Measurements from ENCODE around the gene EYA4.

EYA4 gene

DNA sequence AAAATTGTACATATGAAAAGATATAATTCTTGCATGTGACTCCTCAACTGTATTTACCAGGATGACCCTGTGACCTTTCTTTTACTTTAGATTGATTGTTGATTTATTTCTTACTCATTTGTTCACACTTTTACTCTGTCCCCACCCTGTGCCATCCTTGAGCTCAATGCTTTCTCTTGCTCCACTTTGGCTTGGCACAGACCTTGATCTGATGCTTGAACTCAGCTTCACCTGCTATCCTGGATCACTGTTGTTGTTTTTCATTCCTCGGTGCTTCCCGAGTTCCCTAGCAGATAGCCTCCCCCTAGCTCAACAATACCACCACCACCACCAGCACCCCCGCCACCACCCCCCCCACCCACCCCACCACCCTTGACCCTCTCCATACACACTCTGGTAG lies 102.1 kb downstream of the EYA4 start:
- no peak for DNase-seq (ENCODE audit: low read depth in 2 of 2, low spot score in 1 of 2)

DNA sequence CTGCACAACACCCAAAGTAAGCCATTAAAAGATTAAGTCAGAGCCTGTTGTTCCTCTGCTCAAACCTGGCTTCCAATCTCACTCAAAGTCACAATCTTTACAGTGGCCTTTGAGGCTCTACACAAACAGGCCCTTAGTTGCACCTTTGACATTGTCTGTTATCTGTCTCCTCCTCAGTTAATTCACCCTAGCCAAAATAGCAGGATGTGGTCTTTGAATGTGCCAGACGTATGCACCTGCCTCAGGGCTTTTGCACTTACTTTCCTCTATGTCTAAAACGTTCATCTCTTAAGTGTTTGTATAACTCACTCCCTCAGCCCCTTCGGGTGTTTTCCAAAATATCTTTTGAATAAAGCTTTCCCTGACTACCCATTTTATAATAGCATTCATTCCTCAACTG lies 107.7 kb downstream of the EYA4 start:
- no peak for DNase-seq (ENCODE audit: low read depth in 2 of 2, low spot score in 1 of 2)

DNA sequence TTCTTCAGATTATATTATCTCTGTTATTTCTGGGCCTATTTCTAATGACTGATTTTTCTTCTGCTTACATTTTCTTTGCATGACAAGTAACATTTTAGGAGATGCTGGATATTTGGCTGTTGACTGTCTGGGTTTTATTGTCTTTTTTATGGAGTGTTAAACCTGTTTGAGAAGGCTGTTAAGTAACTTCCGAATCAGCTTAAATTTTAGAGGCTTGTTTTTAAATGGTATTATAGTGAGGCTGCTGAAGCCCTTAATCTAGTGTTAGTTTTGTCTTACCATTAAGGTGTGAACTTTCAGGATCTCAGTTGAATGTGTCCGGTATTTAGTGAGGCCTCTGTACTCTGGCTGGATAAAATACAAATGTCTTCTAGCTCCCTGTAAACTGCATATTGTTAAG lies 109.8 kb downstream of the EYA4 start:
- no peak for DNase-seq (ENCODE audit: low read depth in 2 of 2, low spot score in 1 of 2)

DNA sequence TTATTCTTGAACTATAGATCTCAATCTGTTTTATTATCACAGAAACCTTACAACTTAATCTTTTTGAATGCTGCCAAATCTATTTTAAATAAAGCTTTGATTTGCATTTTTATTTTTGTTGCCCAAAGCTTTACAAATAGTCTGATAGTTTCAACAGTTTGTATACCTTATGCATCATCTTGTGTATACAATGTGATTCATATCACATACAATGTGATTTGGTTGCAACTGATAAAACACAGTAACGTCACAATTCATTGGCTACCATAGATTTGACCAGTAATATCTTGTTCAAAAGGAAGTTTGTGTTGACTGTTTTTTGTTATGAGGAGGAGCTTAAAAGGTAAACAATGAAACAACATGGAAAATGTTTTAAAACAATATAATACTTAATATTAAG lies 110.9 kb downstream of the EYA4 start:
- no peak for DNase-seq (ENCODE audit: low read depth in 2 of 2, low spot score in 1 of 2)

DNA sequence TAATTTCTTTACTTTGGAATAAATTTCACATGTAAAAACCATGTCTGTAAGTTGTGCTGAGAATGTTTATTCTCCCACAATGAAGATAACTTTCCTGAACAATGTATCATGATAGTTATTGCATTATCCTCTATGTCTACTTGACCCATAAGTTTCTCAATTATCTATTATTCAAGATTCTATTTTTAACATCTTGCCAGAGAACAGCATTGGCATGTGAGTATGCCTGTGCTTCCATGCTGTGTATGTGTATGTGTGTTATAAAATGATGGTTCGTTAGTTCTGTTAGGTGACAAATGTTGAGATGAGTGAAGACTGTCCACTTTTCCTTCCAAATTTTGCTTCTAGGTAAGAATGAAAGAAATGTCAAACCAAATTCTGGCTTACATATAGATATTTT lies 111.9 kb downstream of the EYA4 start:
- DNase-seq (ENCODE audit: low read depth in 2 of 2, low spot score in 1 of 2), result no peak

DNA sequence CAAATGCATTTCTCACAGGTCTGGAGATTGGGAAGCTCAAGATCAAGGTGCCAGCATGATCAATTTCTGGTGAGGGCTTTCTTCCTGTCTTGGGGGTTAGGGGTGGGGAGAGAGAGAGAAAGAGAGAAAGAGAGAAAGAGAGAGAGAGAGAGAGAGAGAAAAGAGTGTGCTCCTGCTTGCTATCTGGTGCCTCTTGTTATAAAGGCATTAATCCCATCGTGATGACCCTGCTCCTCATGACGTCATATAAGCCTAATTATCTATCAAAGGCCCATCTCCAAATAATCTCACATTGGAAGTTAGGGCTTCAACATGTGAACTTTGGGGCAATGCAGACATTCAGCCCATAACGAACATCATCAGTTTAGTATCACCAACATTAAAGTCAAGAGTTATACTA lies 114.8 kb downstream of the EYA4 start:
- no peak for DNase-seq (ENCODE audit: low read depth in 2 of 2, low spot score in 1 of 2)

DNA sequence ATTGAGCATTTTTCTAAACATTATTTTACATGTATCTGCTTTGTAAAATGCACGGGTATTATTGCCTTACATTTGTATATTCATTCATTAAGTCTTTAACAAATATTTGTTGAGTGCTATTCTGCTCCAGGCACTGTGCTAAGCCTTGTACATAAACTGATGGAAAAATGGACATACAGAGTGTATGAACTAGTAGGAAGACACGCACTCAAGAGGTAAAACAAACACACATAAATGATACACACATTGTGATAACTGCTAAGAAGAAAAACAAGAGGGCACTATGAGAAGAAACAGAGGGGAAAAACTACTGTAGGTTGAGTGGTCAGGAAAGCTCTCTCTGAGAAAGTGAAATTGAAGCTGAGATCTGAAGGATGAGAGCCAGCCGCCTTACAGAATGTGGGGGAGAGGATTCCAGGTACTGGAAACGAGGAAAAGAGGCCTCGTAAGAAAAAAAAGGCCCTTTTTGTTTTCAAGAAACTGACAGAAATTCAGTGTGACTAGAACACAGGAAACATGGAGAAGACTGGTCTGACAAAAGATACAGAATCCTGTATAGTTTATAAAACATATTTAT lies 117.5 kb downstream of the EYA4 start:
- no peak for DNase-seq (ENCODE audit: low read depth in 2 of 2, low spot score in 1 of 2)

DNA sequence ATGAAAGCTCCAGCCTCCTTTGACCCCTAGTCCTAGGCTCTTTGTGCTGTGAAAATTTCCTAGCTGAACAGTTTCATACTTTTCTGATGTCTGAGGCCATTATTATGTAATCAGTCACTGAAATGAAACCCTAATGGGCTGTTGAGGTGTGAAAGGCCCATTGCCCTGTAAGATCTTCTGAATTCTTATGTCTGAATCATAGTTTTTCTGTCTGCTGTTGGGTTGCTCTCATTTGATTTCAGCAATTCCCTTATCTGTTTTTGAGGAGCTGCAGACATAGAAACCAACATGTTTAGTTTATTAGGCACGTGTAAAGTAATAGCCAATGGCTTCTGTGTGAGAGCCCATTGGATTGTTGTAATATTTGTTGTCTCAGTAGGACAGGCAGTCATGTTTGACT lies 118.1 kb downstream of the EYA4 start:
- DNase-seq (ENCODE audit: low read depth in 2 of 2, low spot score in 1 of 2), result no peak

DNA sequence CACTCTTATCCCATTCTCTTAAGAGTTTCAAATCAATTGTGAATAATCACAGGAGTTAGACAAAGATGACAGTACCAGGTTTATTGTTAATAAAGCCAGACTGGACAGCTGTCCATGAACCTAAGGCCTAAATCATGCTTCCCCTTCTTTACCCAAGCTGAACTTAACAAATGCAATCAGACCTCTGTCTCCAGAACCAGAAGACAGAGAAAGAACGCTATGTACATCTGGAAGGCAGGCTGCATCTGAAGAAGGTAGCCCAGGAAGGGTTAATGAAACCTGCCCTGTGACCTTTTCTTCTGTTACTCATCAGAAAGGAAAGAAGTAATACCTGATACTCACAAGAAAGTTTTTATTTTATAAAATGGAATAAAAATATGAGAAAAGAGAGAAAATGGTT lies 118.6 kb downstream of the EYA4 start:
- DNase-seq (ENCODE audit: low read depth in 2 of 2, low spot score in 1 of 2), result no peak

DNA sequence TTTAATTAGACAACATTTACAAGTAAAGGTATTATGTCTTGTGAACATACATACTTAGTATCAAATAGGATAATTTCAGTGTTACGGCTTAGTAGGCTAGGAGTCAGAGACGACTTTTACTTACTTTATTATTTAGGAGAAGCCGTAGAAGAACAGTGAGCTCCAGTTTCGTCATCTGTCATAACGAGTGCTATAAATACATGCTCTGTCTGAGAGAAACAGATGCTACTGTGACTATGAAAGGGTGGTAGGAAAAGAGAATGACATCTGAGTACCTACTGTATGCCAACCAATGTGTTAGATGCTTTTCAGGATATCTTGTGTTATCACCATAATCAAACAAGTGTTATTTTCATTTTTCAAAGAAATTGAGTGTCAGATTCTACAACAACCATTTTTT lies 119.0 kb downstream of the EYA4 start:
- DNase-seq (ENCODE audit: low read depth in 2 of 2, low spot score in 1 of 2), result no peak

DNA sequence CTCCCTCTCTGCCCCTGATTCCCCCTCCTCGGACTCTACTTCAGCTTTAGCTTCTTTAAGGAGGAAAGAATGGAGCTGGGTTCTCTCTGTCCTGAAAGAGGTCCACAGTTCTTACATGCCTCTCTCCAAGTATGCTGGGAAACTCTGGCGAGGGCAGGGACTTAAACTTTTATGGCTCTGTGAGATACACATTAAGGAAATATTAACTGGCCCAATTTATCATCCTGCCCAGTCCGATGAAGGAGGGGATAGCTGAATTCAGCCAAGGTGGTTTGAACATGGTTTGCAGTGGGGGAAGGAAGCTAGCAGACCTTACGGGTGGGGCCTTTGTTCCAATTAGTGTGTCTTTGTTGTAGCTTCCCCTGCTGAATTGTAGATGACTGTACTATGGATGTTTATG lies 121.7 kb downstream of the EYA4 start:
- DNase-seq (ENCODE audit: low read depth in 2 of 2, low spot score in 1 of 2), result no peak

DNA sequence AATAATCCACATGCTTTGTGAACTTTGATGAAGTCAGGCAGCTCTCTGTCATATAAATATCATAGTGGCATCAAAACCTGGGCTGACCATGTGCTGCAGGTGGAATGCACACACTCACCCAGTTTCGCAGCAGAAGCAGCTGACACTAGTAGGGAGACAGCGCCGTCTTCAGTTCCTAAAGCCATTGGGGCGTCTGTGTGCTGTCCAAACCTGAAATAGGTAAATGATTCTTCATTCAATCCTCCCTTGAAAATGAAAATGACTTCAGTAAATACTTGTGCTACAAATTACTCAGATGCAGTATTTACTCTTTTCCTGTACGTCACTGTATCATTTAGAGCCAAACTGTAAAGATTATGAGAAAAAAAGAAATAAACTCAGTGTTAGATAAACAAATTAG lies 127.5 kb downstream of the EYA4 start:
- DNase-seq (ENCODE audit: low read depth in 2 of 2, low spot score in 1 of 2), result no peak

DNA sequence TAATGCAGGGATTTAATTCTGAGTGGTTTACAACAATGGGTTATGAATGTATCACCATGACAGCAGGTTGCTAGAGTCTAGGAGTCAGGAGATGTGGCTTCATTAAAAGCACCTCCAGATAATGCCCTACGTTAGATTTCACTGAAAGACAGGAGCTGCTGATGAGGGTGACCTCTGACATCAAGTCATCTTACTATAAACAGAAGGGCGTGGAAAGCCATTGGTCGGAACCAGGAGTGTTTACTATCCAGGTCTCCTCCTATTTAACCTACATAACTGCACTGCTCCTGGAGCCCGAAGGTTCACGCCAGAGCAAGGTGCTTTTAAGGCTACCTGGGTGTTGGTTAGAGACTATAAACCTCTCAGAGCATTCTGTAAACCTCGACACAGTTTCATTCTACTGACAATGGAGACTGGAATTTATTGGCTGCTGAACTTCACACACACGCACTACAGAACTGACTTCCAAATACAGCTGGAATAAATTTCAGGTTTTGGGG lies 128.7 kb downstream of the EYA4 start:
- no peak for DNase-seq (ENCODE audit: low read depth in 2 of 2, low spot score in 1 of 2)

DNA sequence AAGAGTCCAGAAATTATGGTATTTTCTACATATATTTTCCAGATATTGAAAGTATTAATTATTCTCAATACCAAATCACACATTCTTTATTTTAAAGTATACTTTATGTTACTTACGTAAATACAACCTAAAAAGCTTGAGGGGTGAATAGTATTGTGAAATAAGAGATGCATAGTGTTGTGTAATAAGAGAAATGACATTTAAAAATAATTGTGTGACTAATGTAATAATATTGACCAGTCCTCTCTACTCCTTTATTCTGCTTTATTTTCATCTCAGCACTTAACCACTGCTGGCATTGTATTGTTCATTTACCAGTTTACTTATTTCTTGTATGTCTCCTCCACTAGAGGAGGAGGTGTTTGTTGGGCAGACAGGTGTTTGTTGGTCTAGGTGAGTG lies 135.6 kb downstream of the EYA4 start:
- no peak for DNase-seq (ENCODE audit: low read depth in 2 of 2, low spot score in 1 of 2)

DNA sequence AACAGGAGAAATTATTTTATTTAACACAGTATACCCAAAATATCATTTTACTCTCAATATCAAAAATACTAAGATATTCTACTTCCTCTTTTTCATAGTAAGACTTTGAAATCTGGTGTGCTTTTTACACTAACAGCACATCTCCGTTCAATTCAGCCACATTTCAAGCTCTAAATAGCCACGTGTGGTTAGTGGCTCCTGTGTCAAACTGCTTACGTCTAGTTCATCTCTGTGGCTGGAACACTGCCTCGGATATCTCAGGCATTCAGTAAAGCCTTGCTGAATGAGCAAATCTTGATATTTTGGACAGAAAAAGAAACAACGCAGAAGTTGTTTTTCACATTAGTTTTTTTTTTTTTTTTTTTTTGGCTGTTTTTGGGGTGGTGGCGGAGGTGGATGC lies 136.1 kb downstream of the EYA4 start:
- DNase-seq (ENCODE audit: low read depth in 2 of 2, low spot score in 1 of 2), result no peak

DNA sequence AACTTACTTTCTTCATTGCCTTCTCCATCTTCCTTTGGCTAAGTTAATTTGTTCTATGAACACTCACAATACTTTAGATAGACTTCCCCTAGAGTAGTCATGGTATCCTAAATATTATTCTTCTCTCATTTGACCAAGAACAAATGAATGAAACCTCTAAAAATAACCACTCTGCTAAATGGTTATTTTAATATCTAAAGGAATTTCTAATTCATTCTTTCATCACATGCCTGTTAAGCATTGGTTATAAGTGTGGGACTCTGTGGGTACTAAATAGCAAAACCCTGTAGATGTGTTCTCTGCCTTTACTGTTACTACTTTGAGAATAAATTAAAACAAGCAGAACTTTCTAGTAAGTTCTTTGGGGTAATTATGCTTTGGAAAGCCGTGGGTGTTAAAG lies 138.9 kb downstream of the EYA4 start:
- no peak for DNase-seq (ENCODE audit: low read depth in 2 of 2, low spot score in 1 of 2)

DNA sequence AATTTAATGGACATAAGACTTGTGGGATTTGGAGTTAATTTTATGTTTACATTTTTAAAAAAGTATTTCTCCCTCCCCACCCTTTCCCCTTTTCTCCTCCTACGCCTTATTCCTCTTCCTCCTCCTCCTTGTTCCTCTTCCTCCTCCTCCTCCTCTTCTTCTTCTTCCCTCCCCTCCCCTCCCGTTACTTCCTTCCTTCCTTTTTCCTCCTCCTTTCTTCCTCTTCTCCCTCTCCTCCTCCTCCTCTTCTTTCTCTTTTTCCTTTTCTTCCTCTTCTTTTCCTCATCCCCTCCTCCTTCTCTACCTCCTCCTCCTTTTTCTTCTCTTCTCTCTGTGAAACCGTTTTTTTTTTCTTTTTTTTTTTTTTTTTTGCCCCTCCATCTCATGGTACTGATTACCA lies 139.6 kb downstream of the EYA4 start:
- DNase-seq (ENCODE audit: low read depth in 2 of 2, low spot score in 1 of 2), result no peak

DNA sequence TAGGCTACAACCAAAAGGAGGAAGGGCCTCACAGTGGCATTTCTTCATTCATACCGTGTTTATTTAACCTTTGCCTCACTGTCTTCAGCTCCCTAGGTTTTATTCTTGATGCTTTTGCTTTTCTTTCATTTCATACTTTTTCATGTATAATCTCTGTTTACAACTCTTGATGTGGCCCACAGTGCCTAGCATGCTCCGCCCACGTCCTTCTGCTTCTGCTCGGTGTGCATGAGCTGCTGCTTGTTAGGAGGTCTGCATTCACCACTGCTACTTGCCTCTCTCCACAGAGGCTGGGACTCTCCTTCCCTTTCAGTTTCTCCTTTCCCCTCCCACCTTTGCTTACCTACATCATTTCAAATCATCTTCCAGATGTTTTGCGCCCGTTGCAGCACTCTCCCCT lies 147.6 kb downstream of the EYA4 start:
- no peak for DNase-seq (ENCODE audit: low read depth in 2 of 2, low spot score in 1 of 2)

DNA sequence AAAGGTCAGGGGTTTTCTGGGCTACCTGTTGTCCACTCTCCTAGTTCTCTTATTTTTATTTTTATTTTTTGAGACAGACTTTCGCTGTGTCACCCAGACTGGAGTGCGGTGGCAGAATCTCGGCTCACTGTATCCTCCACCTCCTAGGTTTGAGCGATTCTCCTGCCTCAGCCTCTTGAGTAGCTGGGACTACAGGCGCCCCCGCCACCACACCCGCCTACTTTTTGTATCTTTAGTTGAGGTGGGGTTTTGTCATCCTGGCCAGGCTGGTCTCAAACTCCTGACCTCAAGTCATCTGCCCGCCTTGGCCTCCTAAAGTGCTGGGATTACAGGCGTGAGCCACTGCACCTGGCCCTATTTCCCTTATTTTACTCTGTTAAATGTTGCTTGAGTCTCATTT lies 149.0 kb downstream of the EYA4 start:
- DNase-seq (ENCODE audit: low read depth in 2 of 2, low spot score in 1 of 2), result no peak

DNA sequence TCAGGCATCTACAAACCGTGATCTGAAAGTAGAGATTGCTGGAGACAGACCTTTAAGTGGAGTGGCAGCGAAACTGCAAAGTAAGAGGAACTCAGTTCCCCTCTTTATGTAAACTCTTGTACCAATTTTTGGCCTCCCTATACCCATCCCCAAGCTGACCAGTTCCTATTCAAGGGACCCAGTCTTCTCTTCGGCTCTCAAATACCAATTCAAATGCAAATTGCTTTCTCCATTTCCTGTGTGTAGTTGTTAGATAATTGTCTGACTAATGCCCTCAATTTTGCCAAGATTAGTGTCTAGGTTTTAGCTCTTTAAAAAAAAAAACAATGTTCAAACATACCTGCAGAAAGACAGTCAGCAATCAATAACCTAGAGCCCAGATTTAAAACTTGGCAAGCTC lies 150.9 kb downstream of the EYA4 start:
- DNase-seq (ENCODE audit: low read depth in 2 of 2, low spot score in 1 of 2), result no peak

DNA sequence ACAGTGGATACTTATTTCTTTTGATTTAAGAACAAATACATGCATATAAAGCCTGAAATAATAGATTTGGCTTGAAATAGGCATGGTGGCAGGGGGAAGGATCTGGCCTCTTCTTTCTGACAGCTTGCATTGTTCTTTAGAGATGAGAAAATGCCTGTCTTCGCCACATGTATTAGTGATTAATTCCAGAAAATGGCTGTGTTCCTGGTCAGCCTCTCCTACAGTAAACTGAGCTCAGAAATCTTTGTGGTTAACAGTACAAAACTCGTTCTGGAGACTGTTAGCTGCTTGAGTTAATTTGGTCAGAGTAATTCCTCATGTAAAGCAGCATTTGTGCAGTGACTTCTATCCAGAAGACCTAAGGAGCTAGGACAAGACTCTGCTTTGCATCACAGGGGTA lies 151.5 kb downstream of the EYA4 start:
- no peak for DNase-seq (ENCODE audit: low read depth in 2 of 2, low spot score in 1 of 2)

DNA sequence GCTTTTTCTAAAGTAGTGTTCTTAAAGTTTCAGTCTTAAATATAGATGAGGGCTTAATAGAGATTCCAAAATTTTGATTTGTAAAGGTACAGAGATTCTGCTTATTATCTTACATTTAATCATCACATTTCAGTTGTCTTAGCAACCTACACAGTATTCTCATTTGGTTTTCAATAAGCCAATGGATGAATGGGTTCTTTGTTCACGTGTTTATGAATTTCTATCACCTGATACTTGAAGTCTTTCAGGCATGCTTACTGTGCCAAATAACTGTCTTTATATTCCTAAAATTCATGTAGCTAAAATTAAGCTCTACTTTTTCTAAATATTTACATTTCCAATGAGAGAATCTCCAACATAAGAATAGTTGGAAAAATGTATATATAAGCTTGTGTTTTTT lies 152.7 kb downstream of the EYA4 start:
- no peak for DNase-seq (ENCODE audit: low read depth in 2 of 2, low spot score in 1 of 2)

DNA sequence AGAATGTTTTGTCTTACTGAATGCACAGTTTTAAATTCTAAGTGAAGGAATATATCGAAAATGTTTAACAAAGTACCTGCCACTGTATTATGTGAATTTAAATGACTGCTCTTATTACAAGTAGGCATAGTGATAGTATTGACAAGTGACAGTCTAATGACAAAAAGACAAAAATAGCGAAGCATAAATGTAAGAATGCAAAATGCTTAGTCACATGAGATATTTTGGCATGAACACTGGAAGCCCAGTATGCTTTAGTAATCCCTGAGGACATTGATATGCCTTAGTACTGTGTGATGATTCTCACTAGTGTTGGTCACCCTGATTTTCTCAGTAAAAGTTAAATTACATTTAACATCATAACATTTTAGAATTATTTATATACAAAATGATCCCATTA lies 153.5 kb downstream of the EYA4 start:
- DNase-seq (ENCODE audit: low read depth in 2 of 2, low spot score in 1 of 2), result no peak

Data from stimulated activated CD8-positive, alpha-beta memory T cell treated with anti-CD3 and anti-CD28 coated beads, Interleukin-4, amount 100 ng/mL, for 4 hours (primary cell).